IPS-18a (cell line): Measurements from ENCODE around the gene WNT11.

ENCODE experiments used
- H3K27ac ChIP-seq: one replicate; pipeline ENCODE4 v1.5.1; 2013; ENCODE audit warnings: low read length
- H3K27me3 ChIP-seq: one replicate; pipeline ENCODE4 v1.6.1; 2013; ENCODE audit warnings: mild to moderate bottlenecking, low read length; ENCODE audit not compliant: control insufficient read depth, insufficient read depth
- H3K36me3 ChIP-seq: one replicate; pipeline ENCODE4 v1.6.1; 2013; ENCODE audit warnings: low read depth, low read length; ENCODE audit not compliant: control insufficient read depth
- H3K4me1 ChIP-seq: one replicate; pipeline ENCODE4 v1.6.1; 2013; ENCODE audit warnings: low read depth, low read length; ENCODE audit not compliant: control insufficient read depth
- H3K4me3 ChIP-seq: one replicate; pipeline ENCODE4 v1.5.1; 2013; ENCODE audit warnings: low read length
- H3K9ac ChIP-seq: one replicate; pipeline ENCODE4 v1.6.1; 2013; ENCODE audit warnings: mild to moderate bottlenecking, low read length, moderate library complexity
- H3K9me3 ChIP-seq: one replicate; pipeline ENCODE4 v1.6.1; 2013; ENCODE audit warnings: low read depth, low read length; ENCODE audit not compliant: control insufficient read depth

Gene WNT11

GRCh38 chr11:76237000-76237649, 30.8 kb upstream of the WNT11 start:
- no peaks in the 10 kb centered on the region for H3K9me3 ChIP-seq
- no peaks in the 10 kb centered on the region for H3K36me3 ChIP-seq
- peak overlapping the region; percentile 93 for H3K4me3 ChIP-seq
- H3K9ac ChIP-seq, result no peak overlapping the region
- H3K27me3 ChIP-seq, result peaks cover 15% of the 10 kb centered on the region
- peaks cover 4% of the 10 kb centered on the region for H3K4me1 ChIP-seq
- no peak overlapping the region for H3K27ac ChIP-seq

DNA sequence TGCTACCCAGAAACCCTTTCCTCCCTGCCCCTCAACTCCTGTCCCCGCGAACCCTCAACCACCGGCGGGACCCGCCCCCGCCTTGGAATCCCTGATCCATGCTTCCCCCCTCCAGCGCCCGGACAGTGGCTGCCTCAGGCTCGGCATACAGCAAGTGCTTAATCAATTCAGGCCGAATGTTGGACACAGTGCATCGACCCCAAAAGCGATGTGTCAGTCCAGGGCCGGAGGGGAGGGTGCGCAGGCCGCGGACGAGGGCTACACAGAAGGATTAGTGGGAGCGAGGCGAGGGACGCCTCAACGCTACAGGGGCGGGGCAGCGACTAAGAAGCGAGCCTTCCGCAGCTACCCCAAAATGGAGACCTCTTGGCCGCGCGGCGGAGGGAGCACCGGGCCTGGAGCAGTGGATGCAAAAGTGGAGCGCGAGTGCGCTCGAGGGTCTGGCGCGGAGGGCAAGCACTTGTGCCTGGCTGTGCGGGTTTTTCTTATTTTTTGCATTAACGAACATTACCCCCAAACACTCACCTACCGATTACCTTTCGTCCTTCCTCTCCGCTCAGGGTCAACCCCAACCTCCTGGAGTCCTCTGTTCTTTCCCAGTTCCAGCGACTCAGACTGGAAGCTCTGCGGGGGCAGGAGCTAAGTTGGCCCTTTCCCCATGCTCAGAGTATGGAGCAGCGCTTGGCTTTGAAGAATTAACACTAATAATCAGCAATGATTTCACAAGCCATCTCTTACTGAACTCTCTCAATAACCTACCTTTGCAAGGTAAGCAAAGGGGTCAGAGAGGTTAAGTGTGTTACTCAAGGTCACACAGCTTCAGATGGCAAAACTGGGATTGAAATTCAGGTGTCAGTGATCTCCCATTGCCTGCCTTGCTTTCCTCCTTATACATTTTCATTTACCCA, 30.0 kb upstream of the WNT11 start:
- peak overlapping the region; percentile 93 for H3K4me3 ChIP-seq
- H3K9ac ChIP-seq, result peak overlapping the region; percentile 68
- H3K9me3 ChIP-seq, result no peaks in the 10 kb centered on the region
- H3K27ac ChIP-seq, result no peak overlapping the region
- peaks cover 15% of the 10 kb centered on the region for H3K27me3 ChIP-seq
- H3K36me3 ChIP-seq, result no peaks in the 10 kb centered on the region
- peaks cover 4% of the 10 kb centered on the region for H3K4me1 ChIP-seq

DNA sequence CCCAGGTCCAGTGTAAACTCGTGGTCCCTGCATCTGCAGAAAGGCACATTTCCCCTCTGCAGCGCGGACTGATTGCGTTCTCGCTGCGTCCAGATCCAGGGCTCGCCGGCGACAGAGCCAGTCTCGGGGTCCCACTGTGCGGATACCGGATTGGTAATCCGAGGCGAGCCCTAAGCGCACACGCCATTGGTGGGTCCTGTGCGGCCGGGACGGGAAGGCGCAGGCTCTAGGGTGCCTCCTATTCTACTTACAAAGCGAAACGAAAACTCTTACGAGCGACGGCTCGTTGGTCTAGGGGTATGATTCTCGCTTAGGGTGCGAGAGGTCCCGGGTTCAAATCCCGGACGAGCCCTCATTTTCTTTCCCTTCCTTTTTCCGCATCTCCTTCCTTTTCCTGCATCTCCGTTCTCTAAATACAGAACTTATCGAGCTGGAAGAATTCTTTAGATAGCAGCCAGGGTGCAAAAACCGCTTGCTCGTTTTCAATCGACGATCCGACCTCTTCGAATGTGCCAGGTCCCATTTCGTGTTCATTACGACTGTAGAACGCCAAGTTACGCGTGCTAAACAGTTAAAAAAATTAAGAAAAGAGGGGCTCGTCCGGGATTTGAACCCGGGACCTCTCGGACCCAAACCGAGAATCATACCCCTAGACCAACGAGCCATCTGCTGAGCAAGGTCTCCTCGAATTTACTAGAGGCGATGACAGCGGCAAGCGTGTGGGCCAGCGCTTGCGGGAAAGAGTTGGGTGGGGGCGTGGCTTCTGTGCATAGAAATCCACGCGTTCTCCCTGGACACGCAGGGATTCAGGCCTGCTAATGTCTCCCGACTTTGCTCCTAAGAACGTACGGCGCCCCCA, 29.2 kb upstream of the WNT11 start:
- Histone ChIP-seq H3K27ac (peak overlapping the region; percentile 24), H3K9me3 (no peaks in the 10 kb centered on the region), H3K27me3 (peaks cover 15% of the 10 kb centered on the region), H3K9ac (peak overlapping the region; percentile 89), H3K4me1 (peaks cover 4% of the 10 kb centered on the region), H3K4me3 (peak overlapping the region; percentile 93), H3K36me3 (no peaks in the 10 kb centered on the region)

DNA sequence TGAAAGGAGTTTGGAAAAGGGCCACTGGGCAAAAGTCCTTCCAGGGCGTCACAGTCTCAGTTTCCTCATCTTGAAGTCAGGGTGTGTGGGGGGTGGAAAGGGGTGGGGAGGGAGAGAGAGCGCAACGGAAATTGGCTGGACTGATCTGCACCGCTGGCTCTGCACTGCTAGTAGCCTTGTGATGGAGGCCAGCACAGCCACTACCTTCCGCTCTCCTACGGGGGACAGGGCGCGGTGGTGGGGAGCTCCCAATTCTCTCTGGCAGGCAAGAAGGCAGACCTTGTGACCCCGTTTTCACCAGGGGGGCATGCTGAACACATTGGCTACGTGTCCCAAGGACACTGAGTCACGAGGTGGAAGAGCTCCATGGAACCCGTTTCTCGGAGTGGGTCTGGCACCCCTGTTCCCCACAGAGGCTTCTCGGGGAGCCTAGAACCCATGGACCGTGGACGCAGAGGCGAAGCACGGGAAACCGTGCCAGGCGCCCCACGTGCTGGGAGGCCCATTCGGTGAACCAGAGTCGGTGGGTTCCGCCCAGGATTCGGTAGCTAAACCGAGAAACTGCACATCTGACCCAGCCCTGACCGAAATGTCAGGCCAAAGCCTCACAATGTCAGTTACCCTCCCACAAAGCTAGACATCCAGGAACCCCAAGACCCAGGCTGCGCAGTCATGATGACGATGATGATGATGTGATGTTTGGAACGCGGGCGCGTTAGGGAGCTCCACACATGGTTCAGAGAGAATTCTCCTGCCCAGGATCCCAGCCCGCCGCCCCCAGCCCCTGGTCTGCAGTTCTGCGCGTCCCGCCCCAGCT, 28.3 kb upstream of the WNT11 start:
- Histone ChIP-seq H3K27ac (peak overlapping the region; percentile 24), H3K9me3 (no peaks in the 10 kb centered on the region), H3K36me3 (no peaks in the 10 kb centered on the region), H3K27me3 (peaks cover 15% of the 10 kb centered on the region), H3K4me1 (peaks cover 4% of the 10 kb centered on the region), H3K4me3 (peak overlapping the region; percentile 93), H3K9ac (peak overlapping the region; percentile 89)

DNA sequence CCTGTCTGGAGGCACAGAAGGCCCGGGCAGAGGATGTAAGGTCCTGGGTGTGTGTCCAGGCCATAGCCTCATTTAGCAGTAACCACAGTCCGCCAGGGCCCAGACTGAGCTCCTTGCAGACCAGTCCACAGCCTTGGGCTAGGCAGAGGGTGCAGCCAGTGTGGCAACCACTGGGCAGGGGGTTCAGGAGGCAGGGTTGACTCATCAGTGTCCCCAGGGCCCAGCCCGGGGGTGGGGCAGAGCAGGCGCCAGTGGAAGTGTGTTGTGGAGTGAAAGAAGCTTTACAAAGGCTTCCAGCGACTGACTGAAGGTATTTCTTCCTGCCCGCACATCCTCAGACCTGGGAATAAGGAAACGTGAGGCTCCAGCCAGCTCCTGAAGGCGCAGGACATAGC, 27.7 kb upstream of the WNT11 start:
- no peak overlapping the region for H3K9ac ChIP-seq
- H3K27ac ChIP-seq, result no peak overlapping the region
- H3K36me3 ChIP-seq, result no peaks in the 10 kb centered on the region
- H3K4me1 ChIP-seq, result peaks cover 4% of the 10 kb centered on the region
- H3K9me3 ChIP-seq, result no peaks in the 10 kb centered on the region
- peaks cover 15% of the 10 kb centered on the region for H3K27me3 ChIP-seq
- H3K4me3 ChIP-seq, result peak overlapping the region; percentile 93

DNA sequence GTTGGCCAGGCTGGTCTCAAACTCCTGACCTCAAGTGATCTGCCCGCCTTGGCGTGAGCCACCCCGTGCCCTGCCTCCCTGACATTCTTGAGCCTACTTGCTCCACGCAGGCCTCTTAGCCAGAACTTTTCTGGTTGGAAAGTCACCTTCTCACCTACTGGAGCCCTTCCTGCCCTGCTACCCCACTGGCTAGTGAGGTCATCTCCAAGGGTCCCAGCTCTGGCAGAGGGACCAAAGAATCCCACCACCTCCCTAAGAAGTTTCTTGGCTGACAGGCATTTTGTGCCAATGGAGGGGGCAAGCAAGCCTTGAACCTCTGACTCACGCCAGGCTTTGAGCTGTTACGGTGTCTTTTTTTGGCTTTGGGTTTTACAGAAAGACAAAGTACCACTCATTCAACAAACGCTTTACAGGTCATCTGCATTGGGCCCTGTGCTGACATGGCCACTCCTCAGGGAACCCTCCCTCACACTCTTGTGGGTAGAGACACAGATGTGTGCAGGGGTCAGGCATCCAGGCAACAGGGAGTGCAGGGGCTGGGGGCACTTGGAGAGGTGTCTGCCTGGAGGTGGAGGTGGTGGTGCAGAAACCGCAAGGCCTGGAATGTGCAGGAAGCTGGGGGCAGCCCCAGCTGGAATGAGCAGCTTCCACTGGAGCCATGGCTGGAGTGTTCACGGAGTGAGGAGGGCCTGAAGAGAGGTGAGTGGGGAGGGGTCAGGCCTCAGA, 27.1 kb upstream of the WNT11 start:
- H3K4me1 ChIP-seq, result peaks cover 4% of the 10 kb centered on the region

GRCh38 chr11:76232026-76232665, 25.8 kb upstream of the WNT11 start:
- H3K4me3 ChIP-seq, result no peak overlapping the region
- peaks cover 15% of the 10 kb centered on the region for H3K27me3 ChIP-seq
- no peaks in the 10 kb centered on the region for H3K36me3 ChIP-seq
- H3K9ac ChIP-seq, result no peak overlapping the region
- no peaks in the 10 kb centered on the region for H3K9me3 ChIP-seq
- no peak overlapping the region for H3K27ac ChIP-seq
- peaks cover 4% of the 10 kb centered on the region for H3K4me1 ChIP-seq

More for the DNA sequence above, 27.1 kb upstream of the WNT11 start:
- Histone ChIP-seq H3K9me3 (no peaks in the 10 kb centered on the region), H3K36me3 (no peaks in the 10 kb centered on the region), H3K27me3 (peaks cover 15% of the 10 kb centered on the region), H3K9ac (no peak overlapping the region), H3K4me3 (no peak overlapping the region), H3K27ac (no peak overlapping the region)

GRCh38 chr11:76231121-76231738, 24.9 kb upstream of the WNT11 start:
- Histone ChIP-seq H3K27me3 (peaks cover 15% of the 10 kb centered on the region), H3K4me3 (no peak overlapping the region), H3K4me1 (peaks cover 4% of the 10 kb centered on the region), H3K27ac (no peak overlapping the region), H3K36me3 (no peaks in the 10 kb centered on the region), H3K9ac (no peak overlapping the region), H3K9me3 (no peaks in the 10 kb centered on the region)

DNA sequence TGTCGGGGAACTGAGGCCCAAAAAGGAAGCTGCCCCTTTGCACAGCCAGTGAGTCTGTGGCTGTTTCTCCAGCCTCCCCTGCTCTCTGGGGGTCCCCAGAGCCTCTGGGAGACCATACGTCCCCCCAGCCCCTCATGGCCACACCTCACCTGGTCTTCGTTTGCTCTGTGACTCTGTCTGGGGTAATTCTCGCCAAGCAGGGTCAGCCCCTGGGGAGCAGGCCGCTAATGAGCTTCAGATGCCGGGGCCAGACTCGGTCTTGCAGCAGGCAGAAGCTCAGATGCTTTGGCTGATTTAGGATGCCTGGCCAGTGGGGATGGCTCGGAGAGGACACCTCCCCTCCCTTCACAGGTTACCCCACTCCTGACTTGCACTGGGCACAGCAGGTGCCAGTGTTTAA, 24.1 kb upstream of the WNT11 start:
- Histone ChIP-seq H3K27ac (no peak overlapping the region), H3K4me1 (peaks cover 4% of the 10 kb centered on the region), H3K9me3 (no peaks in the 10 kb centered on the region), H3K27me3 (peaks cover 15% of the 10 kb centered on the region), H3K36me3 (no peaks in the 10 kb centered on the region), H3K4me3 (no peak overlapping the region), H3K9ac (no peak overlapping the region)
